ENCODE measurements around the gene NTN4. TPM values are rescaled to one million over a fixed set of nuclear protein-coding genes. Genes with fewer than 3 reads are reported as not detected.

Gene NTN4
- total RNA-seq, 1 experiment from 2014 or later, result not detected

- Histone ChIP-seq H3K27me3 (ENCODE audit: low read length) (no peaks in the 10 kb centered on the region), H3K4me1 (ENCODE audit: low read length) (no peaks in the 10 kb centered on the region), H3K4me2 (ENCODE audit: low read depth, low read length, poor library complexity, severe bottlenecking) (no peak overlapping the region), H3K27ac (ENCODE audit: low read length) (no peak overlapping the region), H3K9me3 (ENCODE audit: low read length) (no peaks in the 10 kb centered on the region), H3K9me2 (replicated peaks; ENCODE audit: insufficient read depth, low read length) (no peaks in the 10 kb centered on the region), H3K4me3 (ENCODE audit: low read length) (no peak overlapping the region), H3K9ac (ENCODE audit: low read length) (no peak overlapping the region), H3K79me2 (ENCODE audit: low read length) (no peaks in the 10 kb centered on the region), H4K20me1 (ENCODE audit: insufficient read depth, low read depth, low read length) (no peaks in the 10 kb centered on the region), H3K36me3 (ENCODE audit: insufficient read depth, low read length) (no peaks in the 10 kb centered on the region), H2AFZ (ENCODE audit: low read length) (no peak overlapping the region)
- no peak for DNase-seq
Measured at GRCh38 chr12:95703986-95704385, 86.6 kb downstream of the NTN4 start.

- Histone ChIP-seq H4K20me1 (ENCODE audit: insufficient read depth, low read depth, low read length) (no peaks in the 10 kb centered on the region), H2AFZ (ENCODE audit: low read length) (no peak overlapping the region), H3K79me2 (ENCODE audit: low read length) (no peaks in the 10 kb centered on the region), H3K9ac (ENCODE audit: low read length) (no peak overlapping the region), H3K27ac (ENCODE audit: low read length) (no peak overlapping the region), H3K4me1 (ENCODE audit: low read length) (no peaks in the 10 kb centered on the region), H3K36me3 (ENCODE audit: insufficient read depth, low read length) (no peaks in the 10 kb centered on the region), H3K9me2 (replicated peaks; ENCODE audit: insufficient read depth, low read length) (no peaks in the 10 kb centered on the region), H3K4me2 (ENCODE audit: low read depth, low read length, poor library complexity, severe bottlenecking) (no peak overlapping the region), H3K9me3 (ENCODE audit: low read length) (no peaks in the 10 kb centered on the region), H3K27me3 (ENCODE audit: low read length) (no peaks in the 10 kb centered on the region), H3K4me3 (ENCODE audit: low read length) (no peak overlapping the region)
- DNase-seq, result no peak
Measured at GRCh38 chr12:95701722-95702418, 88.7 kb downstream of the NTN4 start.

DNA sequence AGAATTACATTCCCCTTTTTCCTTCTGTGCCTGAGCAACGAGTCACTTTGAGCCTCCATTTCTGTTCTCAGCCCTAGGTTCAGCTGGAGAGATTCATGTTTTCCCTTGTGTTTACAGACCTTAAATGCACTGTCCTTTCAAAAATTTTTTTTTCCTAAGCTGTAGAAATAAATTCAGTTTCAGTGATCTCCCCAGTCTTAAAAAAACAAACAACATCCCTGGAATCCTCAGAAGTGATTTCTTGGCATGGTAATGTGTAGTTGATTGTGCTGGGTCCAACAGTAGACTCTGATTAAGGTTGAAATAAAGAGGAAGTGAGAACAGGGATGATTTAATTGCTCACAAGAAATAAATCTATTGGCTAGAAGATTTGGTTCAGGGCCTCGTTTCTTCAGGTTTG, 89.3 kb downstream of the NTN4 start:
- H3K36me3 ChIP-seq (ENCODE audit: insufficient read depth, low read length), result no peaks in the 10 kb centered on the region
- peak; percentile 47 for DNase-seq
- H3K4me3 ChIP-seq (ENCODE audit: low read length), result no peak overlapping the region
- H3K79me2 ChIP-seq (ENCODE audit: low read length), result no peaks in the 10 kb centered on the region
- no peak overlapping the region for H2AFZ ChIP-seq (ENCODE audit: low read length)
- no peaks in the 10 kb centered on the region for H3K9me3 ChIP-seq (ENCODE audit: low read length)
- no peaks in the 10 kb centered on the region for H3K27me3 ChIP-seq (ENCODE audit: low read length)
- no peaks in the 10 kb centered on the region for H3K9me2 ChIP-seq (replicated peaks; ENCODE audit: insufficient read depth, low read length)
- no peaks in the 10 kb centered on the region for H4K20me1 ChIP-seq (ENCODE audit: insufficient read depth, low read depth, low read length)
- no peak overlapping the region for H3K9ac ChIP-seq (ENCODE audit: low read length)
- no peak overlapping the region for H3K27ac ChIP-seq (ENCODE audit: low read length)
- no peaks in the 10 kb centered on the region for H3K4me1 ChIP-seq (ENCODE audit: low read length)
- no peak overlapping the region for H3K4me2 ChIP-seq (ENCODE audit: low read depth, low read length, poor library complexity, severe bottlenecking)

- Histone ChIP-seq H3K79me2 (ENCODE audit: low read length) (no peaks in the 10 kb centered on the region), H3K9ac (ENCODE audit: low read length) (no peak overlapping the region), H4K20me1 (ENCODE audit: insufficient read depth, low read depth, low read length) (no peaks in the 10 kb centered on the region), H3K4me2 (ENCODE audit: low read depth, low read length, poor library complexity, severe bottlenecking) (no peak overlapping the region), H3K27me3 (ENCODE audit: low read length) (no peaks in the 10 kb centered on the region), H3K36me3 (ENCODE audit: insufficient read depth, low read length) (no peaks in the 10 kb centered on the region), H2AFZ (ENCODE audit: low read length) (no peak overlapping the region), H3K27ac (ENCODE audit: low read length) (no peak overlapping the region), H3K9me3 (ENCODE audit: low read length) (no peaks in the 10 kb centered on the region), H3K4me3 (ENCODE audit: low read length) (no peak overlapping the region), H3K4me1 (ENCODE audit: low read length) (no peaks in the 10 kb centered on the region), H3K9me2 (replicated peaks; ENCODE audit: insufficient read depth, low read length) (no peaks in the 10 kb centered on the region)
- DNase-seq, result no peak
Measured at GRCh38 chr12:95700316-95700785, 90.2 kb downstream of the NTN4 start.

DNA sequence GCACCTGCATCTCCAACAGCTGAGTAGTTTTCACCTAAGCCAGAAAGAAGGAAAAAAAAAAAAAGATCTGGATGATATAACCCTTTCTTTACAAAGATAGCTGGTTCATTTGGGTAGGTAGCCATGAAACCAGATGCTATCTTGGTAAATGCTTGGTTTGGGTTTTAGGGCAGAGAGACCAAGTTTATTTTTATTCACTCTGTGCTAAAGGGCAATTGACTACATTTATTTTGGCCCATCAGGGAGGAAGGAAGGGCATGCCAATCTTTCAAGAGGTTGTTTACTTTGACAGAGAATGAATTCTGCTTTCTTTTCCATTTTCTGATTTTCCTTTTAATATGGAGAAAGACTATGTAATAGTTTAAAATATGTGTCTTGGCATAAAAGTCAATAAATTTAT, 91.0 kb downstream of the NTN4 start:
- Histone ChIP-seq H3K9me3 (ENCODE audit: low read length) (no peaks in the 10 kb centered on the region), H3K9me2 (replicated peaks; ENCODE audit: insufficient read depth, low read length) (no peaks in the 10 kb centered on the region), H3K9ac (ENCODE audit: low read length) (no peak overlapping the region), H3K27me3 (ENCODE audit: low read length) (no peaks in the 10 kb centered on the region), H3K79me2 (ENCODE audit: low read length) (no peaks in the 10 kb centered on the region), H3K36me3 (ENCODE audit: insufficient read depth, low read length) (no peaks in the 10 kb centered on the region), H3K27ac (ENCODE audit: low read length) (no peak overlapping the region), H3K4me2 (ENCODE audit: low read depth, low read length, poor library complexity, severe bottlenecking) (no peak overlapping the region), H3K4me1 (ENCODE audit: low read length) (no peaks in the 10 kb centered on the region), H2AFZ (ENCODE audit: low read length) (no peak overlapping the region), H4K20me1 (ENCODE audit: insufficient read depth, low read depth, low read length) (no peaks in the 10 kb centered on the region), H3K4me3 (ENCODE audit: low read length) (no peak overlapping the region)
- no peak for DNase-seq

GRCh38 chr12:95694136-95694535, 96.4 kb downstream of the NTN4 start:
- no peak overlapping the region for H3K9ac ChIP-seq (ENCODE audit: low read length)
- no peaks in the 10 kb centered on the region for H3K79me2 ChIP-seq (ENCODE audit: low read length)
- no peak overlapping the region for H3K4me2 ChIP-seq (ENCODE audit: low read depth, low read length, poor library complexity, severe bottlenecking)
- no peaks in the 10 kb centered on the region for H3K27me3 ChIP-seq (ENCODE audit: low read length)
- H3K4me1 ChIP-seq (ENCODE audit: low read length), result no peaks in the 10 kb centered on the region
- H4K20me1 ChIP-seq (ENCODE audit: insufficient read depth, low read depth, low read length), result no peaks in the 10 kb centered on the region
- H3K9me2 ChIP-seq (replicated peaks; ENCODE audit: insufficient read depth, low read length), result no peaks in the 10 kb centered on the region
- H2AFZ ChIP-seq (ENCODE audit: low read length), result no peak overlapping the region
- H3K27ac ChIP-seq (ENCODE audit: low read length), result no peak overlapping the region
- no peaks in the 10 kb centered on the region for H3K9me3 ChIP-seq (ENCODE audit: low read length)
- H3K36me3 ChIP-seq (ENCODE audit: insufficient read depth, low read length), result no peaks in the 10 kb centered on the region
- H3K4me3 ChIP-seq (ENCODE audit: low read length), result no peak overlapping the region
- no peak for DNase-seq

- DNase-seq, result no peak
- Histone ChIP-seq H3K27ac (ENCODE audit: low read length) (no peak overlapping the region), H3K79me2 (ENCODE audit: low read length) (no peaks in the 10 kb centered on the region), H2AFZ (ENCODE audit: low read length) (no peak overlapping the region), H3K4me1 (ENCODE audit: low read length) (no peaks in the 10 kb centered on the region), H3K4me3 (ENCODE audit: low read length) (no peak overlapping the region), H3K9ac (ENCODE audit: low read length) (no peak overlapping the region), H3K36me3 (ENCODE audit: insufficient read depth, low read length) (no peaks in the 10 kb centered on the region), H3K9me2 (replicated peaks; ENCODE audit: insufficient read depth, low read length) (no peaks in the 10 kb centered on the region), H4K20me1 (ENCODE audit: insufficient read depth, low read depth, low read length) (no peaks in the 10 kb centered on the region), H3K4me2 (ENCODE audit: low read depth, low read length, poor library complexity, severe bottlenecking) (no peak overlapping the region), H3K27me3 (ENCODE audit: low read length) (no peaks in the 10 kb centered on the region), H3K9me3 (ENCODE audit: low read length) (no peaks in the 10 kb centered on the region)
Measured at GRCh38 chr12:95693689-95694088, 96.9 kb downstream of the NTN4 start.

GRCh38 chr12:95690861-95691635, 99.5 kb downstream of the NTN4 start:
- H3K4me1 ChIP-seq (ENCODE audit: low read length), result no peaks in the 10 kb centered on the region
- no peaks in the 10 kb centered on the region for H4K20me1 ChIP-seq (ENCODE audit: insufficient read depth, low read depth, low read length)
- no peak overlapping the region for H3K27ac ChIP-seq (ENCODE audit: low read length)
- H3K4me3 ChIP-seq (ENCODE audit: low read length), result no peak overlapping the region
- H3K4me2 ChIP-seq (ENCODE audit: low read depth, low read length, poor library complexity, severe bottlenecking), result no peak overlapping the region
- no peak overlapping the region for H3K9ac ChIP-seq (ENCODE audit: low read length)
- DNase-seq, result no peak
- H3K27me3 ChIP-seq (ENCODE audit: low read length), result no peaks in the 10 kb centered on the region
- no peaks in the 10 kb centered on the region for H3K9me2 ChIP-seq (replicated peaks; ENCODE audit: insufficient read depth, low read length)
- H3K9me3 ChIP-seq (ENCODE audit: low read length), result no peaks in the 10 kb centered on the region
- H3K79me2 ChIP-seq (ENCODE audit: low read length), result no peaks in the 10 kb centered on the region
- H3K36me3 ChIP-seq (ENCODE audit: insufficient read depth, low read length), result no peaks in the 10 kb centered on the region
- no peak overlapping the region for H2AFZ ChIP-seq (ENCODE audit: low read length)

Measured in Karpas-422 (cell line).